ENCODE results near the gene IP6K3. TPM values are rescaled to one million over a fixed set of nuclear protein-coding genes. Genes with fewer than 3 reads are reported as not detected.

IP6K3 gene
- total RNA-seq, 1 experiment from 2014 or later, result not detected

- H3K4me3 ChIP-seq (ENCODE audit: low read depth, low read length, poor library complexity, severe bottlenecking), result no peak overlapping the region
- no TSS peak for BruUV-seq (replicated peaks)
- intact Hi-C loops (cut with micrococcal nuclease; ENCODE audit: unreplicated experiment), result loop anchor here (10.0 kb wide), 1 partner anchor 438 kb away; no protein-coding TSS in a partner anchor
- no peaks in the 10 kb centered on the region for H3K36me3 ChIP-seq (ENCODE audit: insufficient read depth, low read length, poor library complexity, severe bottlenecking)
- ChIA-PET POLR2A (ENCODE audit: low non-redundant PET) (no interaction called here), CTCF (no interaction called here)
- no peaks in the 10 kb centered on the region for H3K9me3 ChIP-seq (ENCODE audit: low read depth, low read length, poor library complexity, severe bottlenecking)
- DNase-seq (ENCODE audit: low spot score), result no peak
- no peaks in the 10 kb centered on the region for H3K27me3 ChIP-seq (replicated peaks; ENCODE audit: insufficient read depth, low read depth, low read length, poor library complexity)
- TF ChIP-seq CTCF (conservative IDR thresholded peaks at IDR 0.05; ENCODE audit: low read depth, low read length) (no peak), EZH2 (IDR thresholded peaks at IDR 0.05; ENCODE audit: borderline replicate concordance, low read depth, low read length, poor library complexity, severe bottlenecking) (no peak)
- no peak overlapping the region for H3K27ac ChIP-seq (ENCODE audit: low read depth, low read length, poor library complexity, severe bottlenecking)
- peaks cover 2% of the 10 kb centered on the region for H3K4me1 ChIP-seq (ENCODE audit: insufficient read depth, low read length, poor library complexity, severe bottlenecking)
Measured at GRCh38 chr6:33716890-33717632, 29.6 kb downstream of the IP6K3 start.

GRCh38 chr6:33716379-33716778 lies 30.3 kb downstream of the IP6K3 start:
- POLR2A ChIA-PET (ENCODE audit: low non-redundant PET), result no interaction called here
- Histone ChIP-seq H3K4me3 (ENCODE audit: low read depth, low read length, poor library complexity, severe bottlenecking) (no peak overlapping the region), H3K36me3 (ENCODE audit: insufficient read depth, low read length, poor library complexity, severe bottlenecking) (no peaks in the 10 kb centered on the region), H3K27me3 (replicated peaks; ENCODE audit: insufficient read depth, low read depth, low read length, poor library complexity) (no peaks in the 10 kb centered on the region), H3K4me1 (ENCODE audit: insufficient read depth, low read length, poor library complexity, severe bottlenecking) (peaks cover 5% of the 10 kb centered on the region), H3K27ac (ENCODE audit: low read depth, low read length, poor library complexity, severe bottlenecking) (no peak overlapping the region), H3K9me3 (ENCODE audit: low read depth, low read length, poor library complexity, severe bottlenecking) (no peaks in the 10 kb centered on the region)
- CTCF ChIA-PET, result no interaction called here
- no peak for TF ChIP-seq EZH2 (IDR thresholded peaks at IDR 0.05; ENCODE audit: borderline replicate concordance, low read depth, low read length, poor library complexity, severe bottlenecking)
- no peak for TF ChIP-seq CTCF (conservative IDR thresholded peaks at IDR 0.05; ENCODE audit: low read depth, low read length)
- no peak for DNase-seq (ENCODE audit: low spot score)
- no TSS peak for BruUV-seq (replicated peaks)
- intact Hi-C loops (cut with micrococcal nuclease; ENCODE audit: unreplicated experiment), result loop anchor here (10.0 kb wide), 1 partner anchor 438 kb away; no protein-coding TSS in a partner anchor

GRCh38 chr6:33714385-33715040 lies 32.2 kb downstream of the IP6K3 start:
- no peak for DNase-seq (ENCODE audit: low spot score)
- Histone ChIP-seq H3K27ac (ENCODE audit: low read depth, low read length, poor library complexity, severe bottlenecking) (no peak overlapping the region), H3K9me3 (ENCODE audit: low read depth, low read length, poor library complexity, severe bottlenecking) (no peaks in the 10 kb centered on the region), H3K4me3 (ENCODE audit: low read depth, low read length, poor library complexity, severe bottlenecking) (no peak overlapping the region), H3K4me1 (ENCODE audit: insufficient read depth, low read length, poor library complexity, severe bottlenecking) (peaks cover 20% of the 10 kb centered on the region), H3K36me3 (ENCODE audit: insufficient read depth, low read length, poor library complexity, severe bottlenecking) (peaks cover 7% of the 10 kb centered on the region), H3K27me3 (replicated peaks; ENCODE audit: insufficient read depth, low read depth, low read length, poor library complexity) (no peaks in the 10 kb centered on the region)
- BruUV-seq (replicated peaks), result no TSS peak
- intact Hi-C loops (cut with micrococcal nuclease; ENCODE audit: unreplicated experiment), result loop anchor here (5.0 to 10.0 kb wide), 2 partner anchors 58 to 440 kb away; no protein-coding TSS in a partner anchor
- ChIA-PET POLR2A (ENCODE audit: low non-redundant PET) (no interaction called here), CTCF (no interaction called here)
- TF ChIP-seq CTCF (conservative IDR thresholded peaks at IDR 0.05; ENCODE audit: low read depth, low read length) (no peak), EZH2 (IDR thresholded peaks at IDR 0.05; ENCODE audit: borderline replicate concordance, low read depth, low read length, poor library complexity, severe bottlenecking) (no peak)
